Activated CD4-positive, alpha-beta memory T cell treated with anti-CD3 and anti-CD28 coated beads for 36 hours (primary cell): ENCODE data around the gene CISH. TPM values are rescaled to one million over a fixed set of nuclear protein-coding genes. Genes with fewer than 3 reads are reported as not detected.

Experiments
- CTCF ChIA-PET: fragments of 350-600 bp; sonication (Branson Sonifier 250); formaldehyde crosslinking; loops from one replicate; lab custom pipeline; 2021; ENCODE audit warnings: antibody characterized with exemption, inconsistent platforms; lab: Charles Lee
- POLR2A ChIA-PET: fragments of 350-600 bp; sonication (Branson Sonifier 250); formaldehyde crosslinking; loops from one replicate; lab custom pipeline; 2021; ENCODE audit warnings: antibody characterized with exemption; lab: Charles Lee
- DNase-seq: peaks from one replicate; pipeline ENCODE4 v3.0.0-alpha.2; 2020
- H3K27ac Mint-ChIP-seq: one replicate; pipeline ENCODE4 v1.8.0; 2021; ENCODE audit warnings: mixed read lengths
- H3K27me3 Mint-ChIP-seq: one replicate; pipeline ENCODE4 v1.8.0; 2021; ENCODE audit warnings: mixed read lengths
- H3K36me3 Mint-ChIP-seq: one replicate; pipeline ENCODE4 v1.8.0; 2021; ENCODE audit warnings: mixed read lengths
- H3K4me1 Mint-ChIP-seq: one replicate; pipeline ENCODE4 v1.8.0; 2021; ENCODE audit warnings: low read depth, mixed read lengths
- H3K4me3 Mint-ChIP-seq: one replicate; pipeline ENCODE4 v1.8.0; 2021; ENCODE audit warnings: mild to moderate bottlenecking, mixed read lengths
- H3K9me3 Mint-ChIP-seq: one replicate; pipeline ENCODE4 v1.8.0; 2021; ENCODE audit warnings: mixed read lengths
- intact Hi-C: fragments of 100-400 bp; cut with micrococcal nuclease; formaldehyde crosslinking; loops from one replicate; pipeline ENCODE4 v1.15.1; 2023
- total RNA-seq, 2 experiments: library from RNA; stranded (reverse); gene quantifications; one replicate each; pipeline ENCODE4 v1.2.3, GENCODE V29; 2021

CISH gene
- total RNA-seq, 2 experiments from 2014 or later, result 319 TPM

GRCh38 chr3:50606596-50606995 is 5.0 kb downstream of the CISH start:
- intact Hi-C loops, result loop anchor here (10.0 kb wide), 1 partner anchor 1668 kb away; the partner anchor contains the start of gene WDR82
- Mint-ChIP-seq H3K4me3 (peak overlapping the region; percentile 98), H3K36me3 (peaks cover 96% of the 10 kb centered on the region), H3K27ac (peak overlapping the region; percentile 100), H3K27me3 (no peaks in the 10 kb centered on the region), H3K4me1 (peaks cover 52% of the 10 kb centered on the region), H3K9me3 (no peaks in the 10 kb centered on the region)
- ChIA-PET POLR2A (interaction anchor here (1.9 to 24.8 kb wide), 3 partner anchors 16 to 34 kb away, joined by 5 to 1013 read pairs (median 859); partner anchors contain the start of genes C3orf18 and HEMK1), CTCF (interaction anchor here (2.0 to 20.7 kb wide), 2 partner anchors 16 to 34 kb away, joined by 8 to 908 read pairs; partner anchors contain the start of genes C3orf18 and HEMK1)
- peak; percentile 48 for DNase-seq

- CTCF ChIA-PET, result interaction anchor here (2.0 to 20.7 kb wide), 3 partner anchors 7 to 33 kb away, joined by 8 to 908 read pairs (median 163); partner anchors contain the start of genes C3orf18, CISH, HEMK1 and MAPKAPK3
- POLR2A ChIA-PET, result interaction anchor here (0.7 to 24.8 kb wide), 3 partner anchors 16 to 265 kb away, joined by 3 to 1013 read pairs (median 859); partner anchors contain the start of genes C3orf18 and HEMK1
- Mint-ChIP-seq H3K9me3 (no peaks in the 10 kb centered on the region), H3K4me1 (peaks cover 59% of the 10 kb centered on the region), H3K27me3 (no peaks in the 10 kb centered on the region), H3K27ac (peak overlapping the region; percentile 100), H3K4me3 (peak overlapping the region; percentile 98), H3K36me3 (peaks cover 90% of the 10 kb centered on the region)
- intact Hi-C loops, result loop anchor here (10.0 kb wide), 1 partner anchor 1669 kb away; the partner anchor contains the start of gene WDR82
- peak; percentile 52 for DNase-seq
These were observed 5.7 kb downstream of the CISH start for GRCh38 chr3:50605901-50606326.

GRCh38 chr3:50604628-50605588 is 6.7 kb downstream of the CISH start:
- H3K27ac Mint-ChIP-seq, result peak overlapping the region; percentile 100
- no peaks in the 10 kb centered on the region for H3K9me3 Mint-ChIP-seq
- intact Hi-C loops, result loop anchor here (5.0 to 10.0 kb wide), 3 partner anchors 263 to 1670 kb away; partner anchors contain the start of genes GNAI2, RASSF1 and WDR82
- peak; percentile 51 for DNase-seq
- H3K36me3 Mint-ChIP-seq, result peaks cover 87% of the 10 kb centered on the region
- POLR2A ChIA-PET, result interaction anchor here (0.7 to 24.8 kb wide), 4 partner anchors 12 to 264 kb away, joined by 3 to 1013 read pairs (median 431); partner anchors contain the start of genes C3orf18, HEMK1 and MAPKAPK3
- H3K4me1 Mint-ChIP-seq, result peaks cover 69% of the 10 kb centered on the region
- no peaks in the 10 kb centered on the region for H3K27me3 Mint-ChIP-seq
- CTCF ChIA-PET, result interaction anchor here (7.8 to 20.7 kb wide), 3 partner anchors 8 to 32 kb away, joined by 163 to 908 read pairs (median 221); partner anchors contain the start of genes C3orf18, CISH, HEMK1 and MAPKAPK3
- peak overlapping the region; percentile 98 for H3K4me3 Mint-ChIP-seq

- intact Hi-C loops, result loop anchor here (5.0 to 10.0 kb wide), 3 partner anchors 262 to 1671 kb away; partner anchors contain the start of genes GNAI2, RASSF1 and WDR82
- CTCF ChIA-PET, result interaction anchor here (7.8 to 20.7 kb wide), 3 partner anchors 9 to 31 kb away, joined by 163 to 908 read pairs (median 221); partner anchors contain the start of genes C3orf18, CISH, HEMK1 and MAPKAPK3
These were observed 7.4 kb downstream of the CISH start for GRCh38 chr3:50604110-50604621.

GRCh38 chr3:50603261-50604109 is 8.1 kb downstream of the CISH start:
- ChIA-PET POLR2A (interaction anchor here (1.2 to 24.8 kb wide), 4 partner anchors 10 to 30 kb away, joined by 3 to 1013 read pairs (median 571); partner anchors contain the start of genes C3orf18, CISH, HEMK1 and MAPKAPK3), CTCF (interaction anchor here (7.8 to 20.7 kb wide), 3 partner anchors 9 to 31 kb away, joined by 163 to 908 read pairs (median 221); partner anchors contain the start of genes C3orf18, CISH, HEMK1 and MAPKAPK3)
- H3K4me1 Mint-ChIP-seq, result peaks cover 79% of the 10 kb centered on the region
- H3K36me3 Mint-ChIP-seq, result peaks cover 86% of the 10 kb centered on the region
- no peaks in the 10 kb centered on the region for H3K27me3 Mint-ChIP-seq
- H3K4me3 Mint-ChIP-seq, result peak overlapping the region; percentile 98
- intact Hi-C loops, result loop anchor here (5.0 to 10.0 kb wide), 3 partner anchors 261 to 1671 kb away; partner anchors contain the start of genes GNAI2, RASSF1 and WDR82
- peak overlapping the region; percentile 100 for H3K27ac Mint-ChIP-seq
- peak; percentile 43 for DNase-seq
- H3K9me3 Mint-ChIP-seq, result no peaks in the 10 kb centered on the region

More at GRCh38 chr3:50604110-50604621, 7.4 kb downstream of the CISH start:
- peaks cover 76% of the 10 kb centered on the region for H3K4me1 Mint-ChIP-seq
- H3K4me3 Mint-ChIP-seq, result peak overlapping the region; percentile 98
- POLR2A ChIA-PET, result interaction anchor here (0.8 to 24.8 kb wide), 4 partner anchors 9 to 31 kb away, joined by 3 to 1013 read pairs (median 571); partner anchors contain the start of genes C3orf18, CISH, HEMK1 and MAPKAPK3
- H3K9me3 Mint-ChIP-seq, result no peaks in the 10 kb centered on the region
- no peaks in the 10 kb centered on the region for H3K27me3 Mint-ChIP-seq
- H3K27ac Mint-ChIP-seq, result peak overlapping the region; percentile 100
- peak; percentile 22 for DNase-seq
- H3K36me3 Mint-ChIP-seq, result peaks cover 87% of the 10 kb centered on the region

GRCh38 chr3:50602595-50603191 is 8.9 kb downstream of the CISH start:
- Mint-ChIP-seq H3K4me3 (peak overlapping the region; percentile 98), H3K4me1 (peaks cover 86% of the 10 kb centered on the region), H3K27ac (peak overlapping the region; percentile 100), H3K9me3 (no peaks in the 10 kb centered on the region), H3K36me3 (peaks cover 84% of the 10 kb centered on the region), H3K27me3 (no peaks in the 10 kb centered on the region)
- intact Hi-C loops, result loop anchor here (5.0 to 10.0 kb wide), 3 partner anchors 260 to 1672 kb away; partner anchors contain the start of genes GNAI2, RASSF1 and WDR82
- DNase-seq, result no peak
- ChIA-PET CTCF (interaction anchor here (7.8 to 20.7 kb wide), 3 partner anchors 10 to 30 kb away, joined by 163 to 908 read pairs (median 221); partner anchors contain the start of genes C3orf18, CISH, HEMK1 and MAPKAPK3), POLR2A (interaction anchor here (0.6 to 24.8 kb wide), 7 partner anchors 11 to 30 kb away, joined by 3 to 1013 read pairs (median 4); partner anchors contain the start of genes C3orf18, CISH, HEMK1 and MAPKAPK3)

GRCh38 chr3:50600841-50601591 is 10.6 kb downstream of the CISH start:
- intact Hi-C loops, result loop anchor here (1.0 to 10.0 kb wide), 6 partner anchors 11 to 1674 kb away; partner anchors contain the start of genes GNAI2, RASSF1 and WDR82
- no peaks in the 10 kb centered on the region for H3K9me3 Mint-ChIP-seq
- CTCF ChIA-PET, result interaction anchor here (0.7 to 20.7 kb wide), 4 partner anchors 12 to 62 kb away, joined by 3 to 908 read pairs (median 192); partner anchors contain the start of genes C3orf18, CISH, HEMK1 and MAPKAPK3
- peak overlapping the region; percentile 100 for H3K27ac Mint-ChIP-seq
- H3K27me3 Mint-ChIP-seq, result no peaks in the 10 kb centered on the region
- peaks cover 70% of the 10 kb centered on the region for H3K36me3 Mint-ChIP-seq
- H3K4me3 Mint-ChIP-seq, result peak overlapping the region; percentile 98
- POLR2A ChIA-PET, result interaction anchor here (0.7 to 24.8 kb wide), 6 partner anchors 11 to 790 kb away, joined by 3 to 1013 read pairs (median 144); partner anchors contain the start of genes C3orf18, CISH, HEMK1 and MAPKAPK3
- DNase-seq, result peak; percentile 98
- H3K4me1 Mint-ChIP-seq, result peaks cover 81% of the 10 kb centered on the region

- DNase-seq, result peak; percentile 51
- POLR2A ChIA-PET, result interaction anchor here (6.8 to 24.8 kb wide), 3 partner anchors 10 to 27 kb away, joined by 283 to 1013 read pairs (median 859); partner anchors contain the start of genes C3orf18, CISH, HEMK1 and MAPKAPK3
- Mint-ChIP-seq H3K27me3 (no peaks in the 10 kb centered on the region), H3K9me3 (no peaks in the 10 kb centered on the region), H3K4me3 (peak overlapping the region; percentile 98), H3K27ac (peak overlapping the region; percentile 100), H3K4me1 (peaks cover 81% of the 10 kb centered on the region), H3K36me3 (peaks cover 66% of the 10 kb centered on the region)
- intact Hi-C loops, result loop anchor here (5.0 to 10.0 kb wide), 3 partner anchors 258 to 1675 kb away; partner anchors contain the start of genes GNAI2, RASSF1 and WDR82
- CTCF ChIA-PET, result interaction anchor here (7.8 to 20.7 kb wide), 3 partner anchors 11 to 27 kb away, joined by 163 to 908 read pairs (median 221); partner anchors contain the start of genes C3orf18, CISH, HEMK1 and MAPKAPK3
These were observed 11.3 kb downstream of the CISH start for GRCh38 chr3:50600141-50600753.
